ENCODE results near the gene LCN9. TPM values are rescaled to one million over a fixed set of nuclear protein-coding genes. Genes with fewer than 3 reads are reported as not detected.

The LCN9 gene
- total RNA-seq, 1 donor from 2014 or later: 2.4 TPM

GRCh38 chr9:135644631-135645218 lies 18.4 kb upstream of the LCN9 start:
- no peak overlapping the region for H3K4me3 Mint-ChIP-seq
- DNase-seq (ENCODE audit: low spot score): peak; percentile 18
- peak overlapping the region; percentile 5 for H2AFZ ChIP-seq (replicated peaks)
- H3K79me2 ChIP-seq (ENCODE audit: low read depth): peaks cover 7% of the 10 kb centered on the region
- H3F3A ChIP-seq (ENCODE audit: low read depth): peaks cover 32% of the 10 kb centered on the region
- peaks cover 41% of the 10 kb centered on the region for H3K4me1 ChIP-seq
- H3K9me3 Mint-ChIP-seq: peaks cover 39% of the 10 kb centered on the region
- H3K36me3 Mint-ChIP-seq: no peaks in the 10 kb centered on the region
- H3K27ac ChIP-seq: peak overlapping the region; percentile 48
- TF ChIP-seq EZH2 (IDR thresholded peaks at IDR 0.05) (no peak), EZH2phosphoT487 (IDR thresholded peaks at IDR 0.05) (no peak), CTCF (IDR thresholded peaks at IDR 0.05) (no peak)
- no peak overlapping the region for H3K27ac Mint-ChIP-seq
- H3K27me3 Mint-ChIP-seq (ENCODE audit: insufficient read depth, low read depth): peaks cover 7% of the 10 kb centered on the region
- H3K9ac ChIP-seq: no peak overlapping the region
- H3K4me1 Mint-ChIP-seq: no peaks in the 10 kb centered on the region
- H3K36me3 ChIP-seq: no peaks in the 10 kb centered on the region
- no peaks in the 10 kb centered on the region for H3K27me3 ChIP-seq
- H3K4me2 ChIP-seq: peak overlapping the region; percentile 55
- peak overlapping the region; percentile 16 for H3K4me3 ChIP-seq
- no peaks in the 10 kb centered on the region for H4K20me1 ChIP-seq (ENCODE audit: low read depth)
- no peaks in the 10 kb centered on the region for H3K9me3 ChIP-seq (ENCODE audit: low read depth)

GRCh38 chr9:135647884-135648283 lies 15.2 kb upstream of the LCN9 start:
- no peak overlapping the region for H3K27ac ChIP-seq
- H3K79me2 ChIP-seq (ENCODE audit: low read depth): peaks cover 7% of the 10 kb centered on the region
- Mint-ChIP-seq H3K4me3 (no peak overlapping the region), H3K27ac (no peak overlapping the region), H3K36me3 (no peaks in the 10 kb centered on the region), H3K9me3 (peaks cover 58% of the 10 kb centered on the region), H3K4me1 (no peaks in the 10 kb centered on the region), H3K27me3 (ENCODE audit: insufficient read depth, low read depth) (peaks cover 13% of the 10 kb centered on the region)
- H2AFZ ChIP-seq (replicated peaks): no peak overlapping the region
- no peak overlapping the region for H3K9ac ChIP-seq
- H3F3A ChIP-seq (ENCODE audit: low read depth): peaks cover 39% of the 10 kb centered on the region
- H3K27me3 ChIP-seq: no peaks in the 10 kb centered on the region
- no peaks in the 10 kb centered on the region for H3K36me3 ChIP-seq
- DNase-seq (ENCODE audit: low spot score): peak; percentile 49
- peaks cover 42% of the 10 kb centered on the region for H3K4me1 ChIP-seq
- H4K20me1 ChIP-seq (ENCODE audit: low read depth): no peaks in the 10 kb centered on the region
- peak overlapping the region; percentile 58 for H3K4me2 ChIP-seq
- peak overlapping the region; percentile 21 for H3K4me3 ChIP-seq
- no peaks in the 10 kb centered on the region for H3K9me3 ChIP-seq (ENCODE audit: low read depth)
- no peak for TF ChIP-seq CTCF (IDR thresholded peaks at IDR 0.05)
- no peak for TF ChIP-seq EZH2 (IDR thresholded peaks at IDR 0.05)
- no peak for TF ChIP-seq EZH2phosphoT487 (IDR thresholded peaks at IDR 0.05)

GRCh38 chr9:135648494-135649410 lies 14.4 kb upstream of the LCN9 start:
- Mint-ChIP-seq H3K4me3 (no peak overlapping the region), H3K4me1 (no peaks in the 10 kb centered on the region), H3K27ac (no peak overlapping the region), H3K36me3 (no peaks in the 10 kb centered on the region), H3K9me3 (peaks cover 64% of the 10 kb centered on the region), H3K27me3 (ENCODE audit: insufficient read depth, low read depth) (peaks cover 13% of the 10 kb centered on the region)
- DNase-seq (ENCODE audit: low spot score): peak; percentile 60
- Histone ChIP-seq H3K4me2 (peak overlapping the region; percentile 58), H3K36me3 (no peaks in the 10 kb centered on the region), H2AFZ (replicated peaks) (no peak overlapping the region), H3K79me2 (ENCODE audit: low read depth) (peaks cover 7% of the 10 kb centered on the region), H3K4me3 (peak overlapping the region; percentile 21), H3K9ac (no peak overlapping the region), H4K20me1 (ENCODE audit: low read depth) (no peaks in the 10 kb centered on the region), H3K9me3 (ENCODE audit: low read depth) (peaks cover 4% of the 10 kb centered on the region), H3K27ac (no peak overlapping the region), H3K4me1 (peaks cover 42% of the 10 kb centered on the region), H3F3A (ENCODE audit: low read depth) (peaks cover 39% of the 10 kb centered on the region), H3K27me3 (no peaks in the 10 kb centered on the region)
- TF ChIP-seq EZH2phosphoT487 (IDR thresholded peaks at IDR 0.05) (no peak), CTCF (IDR thresholded peaks at IDR 0.05) (no peak), EZH2 (IDR thresholded peaks at IDR 0.05) (no peak)

Data from neural progenitor cell (in vitro differentiated cells).